Measurements from ENCODE around the gene SYT4.

GRCh38 chr18:43236921-43237320 lies 40.4 kb downstream of the SYT4 start:
- TF ChIP-seq CTCF (IDR thresholded peaks at IDR 0.05; ENCODE audit: extremely low read depth in 1 of 2, insufficient read depth in 1 of 2, low read depth in 1 of 2, low read length in 2 of 2) (no peak), EZH2 (IDR thresholded peaks at IDR 0.05; ENCODE audit: borderline replicate concordance, low read depth, low read length, severe bottlenecking) (no peak), POLR2A (IDR thresholded peaks at IDR 0.05; ENCODE audit: low read depth, low read length) (no peak), POLR2AphosphoS5 (IDR thresholded peaks at IDR 0.05; ENCODE audit: insufficient read depth, low read depth, low read length) (no peak)
